Esophagus muscularis mucosa (tissue), 3 donors: ENCODE data around the gene LCN1.

ENCODE experiments used
- POLR2AphosphoS5 ChIP-seq, 2 donors: sonication (generic); formaldehyde crosslinking; IDR thresholded peaks; one replicate each; pipeline ENCODE4 v1.6.1; 2017; ENCODE audit warnings: antibody characterized with exemption in 2 of 2
- TF ChIP-seq, protein P1 (sequence below), 3 experiments: fragments of 200-600 bp in 2 of 3; fragments of 450-650 bp in 1 of 3; sonication (generic) in 2 of 3; IDR thresholded peaks; one replicate each; pipeline ENCODE4 v1.5.1; 2017 to 2019; ENCODE audit warnings: antibody characterized with exemption in 3 of 3, mild to moderate bottlenecking in 2 of 3, moderate library complexity in 1 of 3

DNA sequence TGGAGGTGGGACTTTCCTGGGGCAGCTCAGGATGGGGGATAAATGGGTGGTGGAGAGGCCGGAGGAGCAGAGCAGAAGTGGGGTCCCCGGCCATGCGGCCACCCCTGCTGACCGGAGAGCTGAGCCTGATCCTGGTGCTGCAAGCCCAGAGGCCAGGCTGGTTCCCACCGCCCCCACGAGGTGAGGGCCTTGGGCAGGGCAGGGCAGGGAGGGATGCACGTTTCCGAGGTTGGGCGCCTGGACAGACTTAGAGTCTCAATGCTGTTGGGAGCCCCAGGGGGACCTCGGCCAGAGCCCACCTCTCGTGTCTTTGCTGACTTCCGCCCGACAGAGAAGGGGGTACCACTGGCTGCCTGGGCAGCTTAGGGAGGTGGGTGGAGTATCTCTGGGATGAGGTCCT is 30.2 kb downstream of the LCN1 start:
- TF ChIP-seq, protein P1, sequence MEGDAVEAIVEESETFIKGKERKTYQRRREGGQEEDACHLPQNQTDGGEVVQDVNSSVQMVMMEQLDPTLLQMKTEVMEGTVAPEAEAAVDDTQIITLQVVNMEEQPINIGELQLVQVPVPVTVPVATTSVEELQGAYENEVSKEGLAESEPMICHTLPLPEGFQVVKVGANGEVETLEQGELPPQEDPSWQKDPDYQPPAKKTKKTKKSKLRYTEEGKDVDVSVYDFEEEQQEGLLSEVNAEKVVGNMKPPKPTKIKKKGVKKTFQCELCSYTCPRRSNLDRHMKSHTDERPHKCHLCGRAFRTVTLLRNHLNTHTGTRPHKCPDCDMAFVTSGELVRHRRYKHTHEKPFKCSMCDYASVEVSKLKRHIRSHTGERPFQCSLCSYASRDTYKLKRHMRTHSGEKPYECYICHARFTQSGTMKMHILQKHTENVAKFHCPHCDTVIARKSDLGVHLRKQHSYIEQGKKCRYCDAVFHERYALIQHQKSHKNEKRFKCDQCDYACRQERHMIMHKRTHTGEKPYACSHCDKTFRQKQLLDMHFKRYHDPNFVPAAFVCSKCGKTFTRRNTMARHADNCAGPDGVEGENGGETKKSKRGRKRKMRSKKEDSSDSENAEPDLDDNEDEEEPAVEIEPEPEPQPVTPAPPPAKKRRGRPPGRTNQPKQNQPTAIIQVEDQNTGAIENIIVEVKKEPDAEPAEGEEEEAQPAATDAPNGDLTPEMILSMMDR (IDR thresholded peaks at IDR 0.05) = no peak
- no peak for TF ChIP-seq POLR2AphosphoS5 (IDR thresholded peaks at IDR 0.05)
